K562 (cell line): ENCODE measurements around the gene RNASEH2A. TPM values are rescaled to one million over a fixed set of nuclear protein-coding genes. Genes with fewer than 3 reads are reported as not detected.
A peak's percentile ranks its signal among the peaks of the same experiment; 100 is the strongest.

Experiments used
- EGR1 ChIP-seq: fragments of 450-650 bp; conservative IDR thresholded peaks from 2 replicates; pipeline ENCODE4 v1.6.1; 2017; ENCODE audit warnings: mild to moderate bottlenecking
- EP400 ChIP-seq: fragments of 450-650 bp; IDR thresholded peaks from 2 replicates; pipeline ENCODE4 v1.6.1; 2017; ENCODE audit warnings: antibody characterized with exemption, mild to moderate bottlenecking, moderate library complexity
- FIP1L1 ChIP-seq: fragments of 200-400 bp; formaldehyde crosslinking; IDR thresholded peaks from 2 replicates; pipeline ENCODE4 v1.6.1; 2018; ENCODE audit warnings: mild to moderate bottlenecking, low read depth, low read length; ENCODE audit not compliant: poor library complexity, severe bottlenecking
- FOXA3 ChIP-seq, 2 experiments: fragments of 450-650 bp in 1 of 2; sonication (generic) in 1 of 2; formaldehyde crosslinking; IDR thresholded peaks in 1 of 2; conservative IDR thresholded peaks in 1 of 2; 2 replicates each; pipeline versions ENCODE4 v1.4.0 to v1.8.0; 2020 to 2022; ENCODE audit warnings: mild to moderate bottlenecking in 2 of 2, missing genetic modification reagents in 1 of 2
- HDAC1 ChIP-seq, 2 experiments: fragments of 450-650 bp; IDR thresholded peaks; 2 replicates each; pipeline ENCODE4 v1.6.1; 2016 to 2017; ENCODE audit warnings: inconsistent platforms in 1 of 2, mild to moderate bottlenecking in 1 of 2, moderate library complexity in 1 of 2
- KDM5B ChIP-seq: fragments of 200-600 bp; sonication (generic); IDR thresholded peaks from 2 replicates; pipeline ENCODE4 v1.6.1; 2012; ENCODE audit warnings: low read depth, mild to moderate bottlenecking, moderate library complexity, low read length, control low read depth, inconsistent platforms; ENCODE audit not compliant: insufficient replicate concordance
- MLLT1 ChIP-seq, 2 experiments: fragments of 450-650 bp; IDR thresholded peaks; 2 replicates each; pipeline ENCODE4 v1.6.1; 2016
- MYC ChIP-seq, 2 experiments: fragments of 250-450 bp in 1 of 2; sonication (Bioruptor Pico) in 1 of 2; IDR thresholded peaks; 2 replicates each; pipeline versions ENCODE4 v1.5.1 to v1.6.1; 2012 to 2021; ENCODE audit warnings: low read depth in 2 of 2, borderline replicate concordance in 1 of 2, improper control_type of control experiment in 1 of 2, low read length in 1 of 2, mild to moderate bottlenecking in 1 of 2, moderate library complexity in 1 of 2
- NBN ChIP-seq: fragments of 450-650 bp; IDR thresholded peaks from 2 replicates; pipeline ENCODE4 v1.6.1; 2016; ENCODE audit warnings: low read depth, mild to moderate bottlenecking
- NCOA1 ChIP-seq: fragments of 450-650 bp; IDR thresholded peaks from 2 replicates; pipeline ENCODE4 v1.6.1; 2016; ENCODE audit warnings: low read depth
- NFYB ChIP-seq: IDR thresholded peaks from 2 replicates; pipeline ENCODE4 v1.6.1; 2011; ENCODE audit warnings: mild to moderate bottlenecking, moderate library complexity; ENCODE audit not compliant: insufficient read length; ENCODE audit errors: extremely low read depth
- NR1H2 ChIP-seq: sonication (generic); formaldehyde crosslinking; IDR thresholded peaks from 2 replicates; pipeline ENCODE4 v1.4.0; 2020; ENCODE audit warnings: mild to moderate bottlenecking, missing genetic modification reagents
- RBM22 ChIP-seq: fragments of 200-400 bp; formaldehyde crosslinking; IDR thresholded peaks from 2 replicates; pipeline ENCODE4 v1.6.1; 2018; ENCODE audit warnings: low read length, low read depth; ENCODE audit not compliant: poor library complexity, severe bottlenecking
- SAP30 ChIP-seq: fragments of 200-600 bp; sonication (generic); IDR thresholded peaks from 2 replicates; pipeline ENCODE4 v1.6.1; 2012; ENCODE audit warnings: borderline replicate concordance, low read depth, mild to moderate bottlenecking, moderate library complexity, low read length, control low read depth, inconsistent platforms; ENCODE audit not compliant: insufficient read depth, poor library complexity, severe bottlenecking
- TCF7L2 ChIP-seq: fragments of 150-350 bp; IDR thresholded peaks from 2 replicates; pipeline ENCODE4 v1.6.1; 2016; ENCODE audit warnings: low read depth, mild to moderate bottlenecking, low read length, moderate library complexity
- ZBTB12 ChIP-seq: fragments of 250-450 bp; sonication (Bioruptor Pico); IDR thresholded peaks from 2 replicates; pipeline ENCODE4 v1.4.0; 2020
- ZBTB17 ChIP-seq: fragments of 450-650 bp; formaldehyde crosslinking; IDR thresholded peaks from 2 replicates; pipeline ENCODE4 v1.4.0; 2020; ENCODE audit warnings: mild to moderate bottlenecking
- ZNF175 ChIP-seq: fragments of 200-800 bp; sonication (Bioruptor generic); IDR thresholded peaks from 2 replicates; pipeline ENCODE4 v1.6.1; 2016; ENCODE audit warnings: low read depth, mild to moderate bottlenecking, missing genetic modification characterization, missing compliant biosample characterization
- ZNF23 ChIP-seq: fragments of 250-450 bp; sonication (Bioruptor Pico); IDR thresholded peaks from 2 replicates; pipeline ENCODE4 v1.4.0; 2020; ENCODE audit warnings: mild to moderate bottlenecking
- polyA plus RNA-seq, 8 experiments: library from polyadenylated mRNA; depleted of rRNA in 4 of 8; stranded (reverse) in 5 of 8; unstranded in 3 of 8; fragments of >200 nt; fragmentation: Nextera tagmentation in 2 of 8; fragmentation: Illumina TruSeq in 1 of 8; extraction: Ambion mirVana in 2 of 8; extraction: Trizol in 1 of 8; gene quantifications; 2 replicates each; pipeline versions ENCODE4 v1.2.1 to v1.2.3, GENCODE V29; 2011 to 2014; ENCODE audit warnings: inconsistent platforms in 1 of 8, missing spikeins in 1 of 8
- total RNA-seq, 7 experiments: library from RNA; depleted of rRNA in 6 of 7; stranded (reverse); fragments of >200 nt in 6 of 7; fragmentation: Illumina TruSeq in 2 of 7; extraction: Trizol in 2 of 7; gene quantifications; 2 replicates each; pipeline versions ENCODE4 v1.2.1 to v1.2.3, GENCODE V29; 2011 to 2021; ENCODE audit warnings: low replicate concordance in 1 of 7
- TF ChIP-seq, protein P1 (sequence below), 3 experiments: fragments of 200-800 bp in 1 of 3; sonication (Bioruptor generic) in 1 of 3; sonication (generic) in 1 of 3; formaldehyde crosslinking in 1 of 3; IDR thresholded peaks; 2 replicates each; pipeline versions ENCODE4 v1.6.1 to v1.8.0; 2016 to 2022; ENCODE audit warnings: mild to moderate bottlenecking in 2 of 3, missing compliant biosample characterization in 2 of 3, missing genetic modification characterization in 2 of 3, missing genetic modification reagents in 1 of 3

The RNASEH2A gene
- total and polyA plus RNA-seq, 9 of the 15 experiments (the other 6 are each of a cell fraction or from before 2014, with no cell fraction given): 22.3 to 78.0 (median 61.7) TPM

DNA sequence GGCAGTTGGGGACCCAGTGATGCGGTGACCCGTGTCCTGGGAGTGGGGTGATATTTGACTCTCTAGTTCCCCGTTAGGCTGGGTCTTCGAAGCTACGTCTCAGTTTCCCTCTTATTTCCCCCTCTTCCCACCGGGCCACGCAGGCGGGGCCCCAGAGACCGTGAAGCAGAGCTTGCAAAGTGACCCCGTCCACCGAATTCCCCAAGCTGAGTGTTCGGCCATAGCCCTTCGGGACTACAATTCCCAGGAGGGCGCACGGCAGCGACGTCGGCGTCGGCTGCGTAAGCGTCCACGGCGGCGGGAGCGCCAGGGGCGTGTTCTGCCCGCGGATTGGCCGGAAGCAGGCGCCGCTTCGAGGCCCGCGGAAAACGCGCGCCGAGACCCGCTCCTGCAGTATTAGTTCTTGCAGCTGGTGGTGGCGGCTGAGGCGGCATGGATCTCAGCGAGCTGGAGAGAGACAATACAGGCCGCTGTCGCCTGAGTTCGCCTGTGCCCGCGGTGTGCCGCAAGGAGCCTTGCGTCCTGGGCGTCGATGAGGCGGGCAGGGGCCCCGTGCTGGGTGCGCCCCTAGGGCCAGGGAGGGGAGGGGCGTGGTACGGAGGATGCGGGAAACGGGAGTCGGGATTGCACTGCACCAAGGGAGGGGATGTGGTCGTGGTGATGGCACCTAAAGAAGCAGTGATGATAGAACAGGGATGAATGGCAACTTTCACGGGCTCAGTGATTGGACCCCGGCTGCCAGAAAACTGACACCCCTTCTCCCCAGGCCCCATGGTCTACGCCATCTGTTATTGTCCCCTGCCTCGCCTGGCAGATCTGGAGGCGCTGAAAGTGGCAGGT, at the start of gene RNASEH2A (continued):
- TF ChIP-seq MLLT1 (IDR thresholded peaks at IDR 0.05) (0 out of 4 replicates have a peak, but pooled peaks of 1 of the 2 experiments have one; percentile 24), ZBTB12 (CRISPR knock-in tag) (peak; percentile 83), EGR1 (peak; percentile 97), NFYB (no peak), NCOA1 (0 out of 2 replicates have a peak, but pooled peaks have one; percentile 3), ZNF23 (CRISPR knock-in tag) (no peak), FOXA3 (CRISPR knock-in tag; conservative IDR thresholded peaks at IDR 0.05 in 1 of 2, IDR thresholded peaks at IDR 0.05 in 1 of 2) (peak in 1 of 2 experiments; percentile 34; a peak in 1 of 4 replicates), FIP1L1 (no peak), HDAC1 (IDR thresholded peaks at IDR 0.05) (peak in 1 of 2 experiments; percentile 98; a peak in 2 of 4 replicates), NR1H2 (CRISPR knock-in tag) (0 out of 2 replicates have a peak, but pooled peaks have one; percentile 66), ZNF175 (CRISPR knock-in tag) (no peak), TCF7L2 (no peak), MYC (IDR thresholded peaks at IDR 0.05; ENCODE audit: low read depth, low read length) (peak; percentile 84), MYC (CRISPR knock-in tag; IDR thresholded peaks at IDR 0.05; ENCODE audit: borderline replicate concordance, low read depth) (no peak), KDM5B (peak; percentile 79), ZBTB17 (CRISPR knock-in tag) (0 out of 2 replicates have a peak, but pooled peaks have one; percentile 26), EP400 (peak; percentile 80), SAP30 (peak; percentile 94), RBM22 (no peak), NBN (0 out of 2 replicates have a peak, but pooled peaks have one; percentile 53)
- TF ChIP-seq, protein P1, sequence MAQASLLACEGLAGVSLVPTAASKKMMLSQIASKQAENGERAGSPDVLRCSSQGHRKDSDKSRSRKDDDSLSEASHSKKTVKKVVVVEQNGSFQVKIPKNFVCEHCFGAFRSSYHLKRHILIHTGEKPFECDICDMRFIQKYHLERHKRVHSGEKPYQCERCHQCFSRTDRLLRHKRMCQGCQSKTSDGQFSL (CRISPR knock-in tag; IDR thresholded peaks at IDR 0.05): no peak
- TF ChIP-seq, protein P1 (tag; IDR thresholded peaks at IDR 0.05): 0 out of 4 replicates have a peak, but pooled peaks of 1 of the 2 experiments have one; percentile 30
